Nasal cavity respiratory epithelium epithelial cell of viscerocranial mucosa (primary cell): ENCODE measurements around the gene USP51. TPM values are rescaled to one million over a fixed set of nuclear protein-coding genes. Genes with fewer than 3 reads are reported as not detected.

Experiments used
- total RNA-seq: library from RNA; depleted of rRNA; stranded (reverse); fragments of >200 nt; gene quantifications from 2 replicates; pipeline ENCODE4 v1.2.3, GENCODE V29; 2014

The USP51 gene
- total RNA-seq: under 0.01 and 0.85 TPM in 2 replicates

DNA sequence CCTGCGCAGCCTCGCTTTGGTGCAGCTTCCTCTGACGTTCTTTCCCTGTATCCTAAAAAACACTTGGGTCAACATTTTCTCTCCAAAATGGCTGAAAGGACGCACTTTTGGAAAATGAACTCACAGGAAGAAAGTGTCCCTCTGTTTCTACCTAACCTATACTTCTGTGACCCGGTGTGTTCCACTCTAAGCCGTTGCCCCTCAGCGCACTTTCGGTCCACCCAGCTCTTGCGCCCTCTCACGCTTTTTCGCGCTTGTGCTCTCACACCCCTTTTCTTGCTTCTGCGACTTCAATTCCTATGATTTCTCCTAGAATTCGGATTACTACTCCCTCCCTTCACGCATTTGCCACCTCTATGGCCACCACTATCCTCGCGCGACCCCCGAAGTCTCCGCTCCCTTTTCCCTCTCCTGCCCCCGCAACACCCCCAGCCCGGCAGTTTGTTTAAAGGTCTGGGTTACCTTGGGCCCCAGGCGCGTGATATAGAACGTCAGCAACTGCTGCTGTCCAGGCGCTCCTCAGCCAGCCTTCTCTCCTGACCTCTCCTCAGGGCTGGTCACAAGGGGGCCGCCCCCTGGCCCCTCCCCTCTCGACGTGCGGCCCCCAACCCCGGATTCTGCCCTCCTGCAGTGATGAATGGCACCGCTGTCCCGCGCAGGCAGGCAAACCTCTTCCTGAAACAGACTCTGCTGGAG lies at the start of gene USP51:
Gene USP51, minus strand, starts transcription at position 535 of the 696 bp plus-strand sequence. CDS start 909 bp downstream, outside the sequence.

DNA sequence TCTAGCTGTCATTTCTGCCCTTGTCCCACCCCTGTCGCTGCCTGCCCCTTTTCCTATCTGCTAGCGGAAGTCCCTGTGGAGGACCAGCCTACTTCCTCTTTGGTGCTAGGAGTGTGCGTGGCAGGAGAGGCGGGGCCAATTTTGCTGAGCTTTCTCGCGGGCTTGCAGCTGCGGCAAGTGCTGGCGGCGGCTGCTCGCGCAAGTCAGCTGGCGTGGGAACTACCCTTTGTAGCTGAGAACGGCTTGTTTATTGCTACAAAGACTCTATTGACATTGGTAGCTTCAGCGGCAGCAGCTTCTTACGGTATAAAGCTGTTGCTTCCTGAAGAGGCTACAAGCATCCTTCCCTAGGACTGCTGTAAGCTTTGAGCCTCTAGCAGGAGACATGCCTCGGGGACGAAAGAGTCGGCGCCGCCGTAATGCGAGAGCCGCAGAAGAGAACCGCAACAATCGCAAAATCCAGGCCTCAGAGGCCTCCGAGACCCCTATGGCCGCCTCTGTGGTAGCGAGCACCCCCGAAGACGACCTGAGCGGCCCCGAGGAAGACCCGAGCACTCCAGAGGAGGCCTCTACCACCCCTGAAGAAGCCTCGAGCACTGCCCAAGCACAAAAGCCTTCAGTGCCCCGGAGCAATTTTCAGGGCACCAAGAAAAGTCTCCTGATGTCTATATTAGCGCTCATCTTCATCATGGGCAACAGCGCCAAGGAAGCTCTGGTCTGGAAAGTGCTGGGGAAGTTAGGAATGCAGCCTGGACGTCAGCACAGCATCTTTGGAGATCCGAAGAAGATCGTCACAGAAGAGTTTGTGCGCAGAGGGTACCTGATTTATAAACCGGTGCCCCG lies 37.4 kb downstream of the USP51 start, which contains the start of gene MAGEH1:
Gene MAGEH1, plus strand, starts transcription at position 138 of the 843 bp plus-strand sequence. Its CDS starts 248 bp downstream, at position 386.

Other genes starting within 250 kb of the USP51 start
- not detected in 2 replicates for gene PAGE3, start 224.9 kb downstream of the USP51 start, total RNA-seq
- 2.4 and 3.4 TPM in 2 replicates for gene MAGEH1, start 37.7 kb downstream of the USP51 start, total RNA-seq
- gene FOXR2, start 133.6 kb upstream of the USP51 start, total RNA-seq: not detected in 2 replicates
- 13.0 and 29.8 TPM in 2 replicates for gene RRAGB, start 227.9 kb upstream of the USP51 start, total RNA-seq